Activated T-cell treated with anti-CD3 and anti-CD28 coated beads, Interleukin-2, amount 50 U/mL, for 4 hours (primary cell): ENCODE measurements around the gene GPR83. TPM values are rescaled to one million over a fixed set of nuclear protein-coding genes. Genes with fewer than 3 reads are reported as not detected.

Experiments used
- ATAC-seq, 2 donors: fragments of 200-7000 bp; cut with Tn5 transposase; one replicate each; pipeline ENCODE4 v1.10.0; 2021
- DNase-seq: peaks from one replicate; pipeline ENCODE4 v3.0.0-alpha.2; 2020
- H3K27me3 Mint-ChIP-seq: one replicate; pipeline ENCODE4 v1.8.0; 2021; ENCODE audit warnings: low read depth, mixed read lengths
- H3K36me3 Mint-ChIP-seq: one replicate; pipeline ENCODE4 v1.8.0; 2022; ENCODE audit warnings: mixed read lengths; ENCODE audit not compliant: insufficient read depth
- H3K4me1 Mint-ChIP-seq: one replicate; pipeline ENCODE4 v1.8.0; 2021; ENCODE audit warnings: low read depth, mixed read lengths
- H3K4me3 Mint-ChIP-seq: one replicate; pipeline ENCODE4 v1.8.0; 2021; ENCODE audit warnings: mild to moderate bottlenecking, moderate library complexity, mixed read lengths
- H3K9me3 Mint-ChIP-seq: one replicate; pipeline ENCODE4 v1.8.0; 2021; ENCODE audit warnings: mixed read lengths
- total RNA-seq, 3 donors: library from RNA; stranded (reverse); gene quantifications; one replicate each; pipeline ENCODE4 v1.2.1, GENCODE V29; 2021

The GPR83 gene
- total RNA-seq, 3 donors from 2014 or later: 0.05 TPM; not detected in 2

- no peaks in the 10 kb centered on the region for H3K9me3 Mint-ChIP-seq
- H3K4me1 Mint-ChIP-seq: no peaks in the 10 kb centered on the region
- H3K27me3 Mint-ChIP-seq: peaks cover 11% of the 10 kb centered on the region
- ATAC-seq (no peak), DNase-seq (no peak)
- H3K4me3 Mint-ChIP-seq: no peak overlapping the region
- no peaks in the 10 kb centered on the region for H3K36me3 Mint-ChIP-seq
These were observed 68.4 kb downstream of the GPR83 start for GRCh38 chr11:94332814-94333213.

DNA sequence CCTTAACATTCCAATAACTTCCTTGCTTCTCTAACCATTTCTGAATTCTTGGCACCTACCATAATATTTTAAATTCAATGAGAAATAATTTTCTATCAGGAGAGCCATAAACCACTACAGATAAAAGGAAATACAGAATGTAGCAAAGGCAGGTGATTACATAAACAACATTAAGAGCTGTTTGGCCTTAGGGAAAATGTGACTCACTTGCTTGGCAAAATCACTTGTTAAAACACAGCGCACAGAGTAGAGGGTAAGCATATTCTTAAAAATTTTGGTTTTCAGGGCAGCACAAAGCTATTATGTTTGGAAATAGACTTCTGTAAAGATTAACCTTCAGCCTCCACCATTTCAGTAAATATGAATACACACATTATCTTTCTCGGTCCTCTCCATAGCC lies 70.4 kb downstream of the GPR83 start:
- Mint-ChIP-seq H3K4me3 (no peak overlapping the region), H3K36me3 (no peaks in the 10 kb centered on the region), H3K27me3 (no peaks in the 10 kb centered on the region), H3K9me3 (peaks cover under 1% of the 10 kb centered on the region), H3K4me1 (no peaks in the 10 kb centered on the region)
- DNase-seq (no peak), ATAC-seq (no peak)

DNA sequence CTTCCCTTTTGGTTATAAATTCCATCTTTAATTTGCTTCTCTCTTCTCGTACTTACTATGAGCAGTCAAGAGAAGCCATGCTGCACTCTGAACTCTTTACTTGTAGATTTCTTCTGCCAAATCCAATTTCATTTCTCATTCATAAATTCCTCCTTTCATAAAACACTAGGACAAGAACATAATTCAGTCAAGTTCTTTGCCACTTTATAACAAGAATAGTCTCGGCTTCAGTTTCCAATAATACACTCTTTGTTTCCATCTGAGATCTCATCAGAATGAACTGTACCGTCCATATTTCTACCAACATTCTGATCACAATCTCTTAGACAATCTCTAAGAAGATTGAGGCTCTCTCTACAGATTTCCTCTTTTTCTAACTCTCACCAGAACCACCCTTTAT lies 71.7 kb downstream of the GPR83 start:
- Mint-ChIP-seq H3K36me3 (no peaks in the 10 kb centered on the region), H3K9me3 (peaks cover 4% of the 10 kb centered on the region), H3K27me3 (no peaks in the 10 kb centered on the region), H3K4me1 (no peaks in the 10 kb centered on the region), H3K4me3 (no peak overlapping the region)
- DNase-seq (no peak), ATAC-seq (no peak)

DNA sequence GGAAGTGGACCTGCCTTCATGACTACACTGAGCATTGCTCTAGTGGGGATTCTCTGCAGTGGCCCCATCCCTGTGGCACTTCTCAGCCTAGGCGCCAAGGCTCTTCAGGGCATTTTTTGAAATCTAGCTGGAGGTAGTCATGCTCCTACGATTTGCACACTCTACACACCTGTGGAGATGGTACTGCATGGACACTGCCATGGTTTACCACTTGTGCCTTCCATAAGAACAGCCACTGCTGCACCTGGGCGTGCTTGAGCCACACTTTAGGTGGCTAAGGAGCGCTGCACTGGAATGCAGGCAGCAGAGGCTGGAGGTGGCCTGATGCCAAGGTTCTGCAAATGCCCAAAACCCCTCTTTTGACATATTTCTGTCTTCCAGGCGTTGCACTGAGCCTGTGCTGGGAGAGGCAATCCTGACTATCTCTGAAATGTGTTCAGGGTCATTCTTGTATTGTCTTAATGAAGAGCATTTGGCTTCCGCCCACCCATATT lies 72.6 kb downstream of the GPR83 start:
- Mint-ChIP-seq H3K27me3 (no peaks in the 10 kb centered on the region), H3K4me1 (no peaks in the 10 kb centered on the region)

More for the DNA sequence above, 72.6 kb downstream of the GPR83 start:
- H3K4me3 Mint-ChIP-seq: no peak overlapping the region
- DNase-seq (no peak), ATAC-seq (no peak)
- H3K36me3 Mint-ChIP-seq: no peaks in the 10 kb centered on the region
- H3K9me3 Mint-ChIP-seq: peaks cover 4% of the 10 kb centered on the region

Other genes with a start within 250 kb of the GPR83 start
- gene IZUMO1R, start 96.8 kb downstream of the GPR83 start, total RNA-seq: not detected
- gene MRE11, start 92.4 kb upstream of the GPR83 start, total RNA-seq: 10 to 100 TPM; 28.6 to 34.3 (median 30.9) TPM
- gene ANKRD49, start 92.6 kb upstream of the GPR83 start, total RNA-seq: 10 to 100 TPM; 14.7 to 18.8 (median 17.2) TPM
- gene C11orf97, start 111.0 kb upstream of the GPR83 start, total RNA-seq: not detected
- gene FUT4, start 142.5 kb upstream of the GPR83 start, total RNA-seq: 1 to 10 TPM; 7.6 to 8.2 (median 7.9) TPM
- under 1 TPM; 0.32 to 0.54 (median 0.33) TPM for gene PIWIL4, start 165.9 kb upstream of the GPR83 start, total RNA-seq